ENCODE measurements around the gene TBXT. TPM values are rescaled to one million over a fixed set of nuclear protein-coding genes. Genes with fewer than 3 reads are reported as not detected.
"Not testable (repeated sequence)": the region's sequence is repeated elsewhere in the genome, so short reads cannot be mapped to it uniquely, and the experiment has no call there.

Gene TBXT
- total RNA-seq, 1 experiment from 2014 or later: not detected

GRCh38 chr6:166176106-166176505, 8.5 kb upstream of the TBXT start:
- H3K27me3 Mint-ChIP-seq (ENCODE audit: insufficient read depth, unreplicated experiment): peaks cover 10% of the 10 kb centered on the region
- no TSS peak for BruUV-seq (replicated peaks)
- H3K4me1 Mint-ChIP-seq (ENCODE audit: insufficient read depth, unreplicated experiment): no peaks in the 10 kb centered on the region
- ChIA-PET POLR2A (no interaction called here), CTCF (no interaction called here)
- H3K36me3 Mint-ChIP-seq (ENCODE audit: insufficient read depth, unreplicated experiment): no peaks in the 10 kb centered on the region
- no peak for DNase-seq (ENCODE audit: unreplicated experiment)
- H3K27ac Mint-ChIP-seq (ENCODE audit: low read depth, unreplicated experiment): no peak overlapping the region
- H3K9me3 Mint-ChIP-seq (ENCODE audit: unreplicated experiment): no peaks in the 10 kb centered on the region
- no peak overlapping the region for H3K4me3 Mint-ChIP-seq (ENCODE audit: unreplicated experiment)
- intact Hi-C loops (cut with micrococcal nuclease): no loop called here
- no peak for TF ChIP-seq CTCF (IDR thresholded peaks at IDR 0.05; ENCODE audit: unreplicated experiment)

GRCh38 chr6:166175093-166175492, 7.4 kb upstream of the TBXT start:
- H3K4me3 Mint-ChIP-seq (ENCODE audit: unreplicated experiment); intact Hi-C loops (cut with micrococcal nuclease); DNase-seq (ENCODE audit: unreplicated experiment); H3K27ac Mint-ChIP-seq (ENCODE audit: low read depth, unreplicated experiment); POLR2A ChIA-PET; H3K4me1 Mint-ChIP-seq (ENCODE audit: insufficient read depth, unreplicated experiment); CTCF ChIA-PET; H3K27me3 Mint-ChIP-seq (ENCODE audit: insufficient read depth, unreplicated experiment); H3K9me3 Mint-ChIP-seq (ENCODE audit: unreplicated experiment); H3K36me3 Mint-ChIP-seq (ENCODE audit: insufficient read depth, unreplicated experiment); BruUV-seq (replicated peaks): not testable (repeated sequence)

- H3K4me3 Mint-ChIP-seq (ENCODE audit: unreplicated experiment): no peak overlapping the region
- CTCF ChIA-PET: interaction anchor here (0.6 kb wide), 1 partner anchor 97 kb away, joined by 4 read pairs; no protein-coding TSS in a partner anchor
- intact Hi-C loops (cut with micrococcal nuclease): no loop called here
- no peaks in the 10 kb centered on the region for H3K4me1 Mint-ChIP-seq (ENCODE audit: insufficient read depth, unreplicated experiment)
- POLR2A ChIA-PET: no interaction called here
- TF ChIP-seq CTCF (IDR thresholded peaks at IDR 0.05; ENCODE audit: unreplicated experiment): no peak
- DNase-seq (ENCODE audit: unreplicated experiment): no peak
- BruUV-seq (replicated peaks): no TSS peak
- no peaks in the 10 kb centered on the region for H3K27me3 Mint-ChIP-seq (ENCODE audit: insufficient read depth, unreplicated experiment)
- H3K36me3 Mint-ChIP-seq (ENCODE audit: insufficient read depth, unreplicated experiment): no peaks in the 10 kb centered on the region
- H3K9me3 Mint-ChIP-seq (ENCODE audit: unreplicated experiment): no peaks in the 10 kb centered on the region
- H3K27ac Mint-ChIP-seq (ENCODE audit: low read depth, unreplicated experiment): no peak overlapping the region
Observed at GRCh38 chr6:166174031-166174430, 6.4 kb upstream of the TBXT start.

- TF ChIP-seq CTCF (IDR thresholded peaks at IDR 0.05; ENCODE audit: unreplicated experiment): no peak
- CTCF ChIA-PET: interaction anchor here (0.6 kb wide), 1 partner anchor 97 kb away, joined by 4 read pairs; no protein-coding TSS in a partner anchor
- H3K27ac Mint-ChIP-seq (ENCODE audit: low read depth, unreplicated experiment): no peak overlapping the region
- no peaks in the 10 kb centered on the region for H3K36me3 Mint-ChIP-seq (ENCODE audit: insufficient read depth, unreplicated experiment)
- no peaks in the 10 kb centered on the region for H3K4me1 Mint-ChIP-seq (ENCODE audit: insufficient read depth, unreplicated experiment)
- H3K9me3 Mint-ChIP-seq (ENCODE audit: unreplicated experiment): no peaks in the 10 kb centered on the region
- no TSS peak for BruUV-seq (replicated peaks)
- peak; percentile 18 for DNase-seq (ENCODE audit: unreplicated experiment)
- POLR2A ChIA-PET: no interaction called here
- no peak overlapping the region for H3K4me3 Mint-ChIP-seq (ENCODE audit: unreplicated experiment)
- intact Hi-C loops (cut with micrococcal nuclease): no loop called here
- H3K27me3 Mint-ChIP-seq (ENCODE audit: insufficient read depth, unreplicated experiment): no peaks in the 10 kb centered on the region
Observed at GRCh38 chr6:166173281-166173951, 5.8 kb upstream of the TBXT start.

GRCh38 chr6:166172546-166172945, 4.9 kb upstream of the TBXT start:
- H3K4me1 Mint-ChIP-seq (ENCODE audit: insufficient read depth, unreplicated experiment): no peaks in the 10 kb centered on the region
- intact Hi-C loops (cut with micrococcal nuclease): no loop called here
- no peak overlapping the region for H3K4me3 Mint-ChIP-seq (ENCODE audit: unreplicated experiment)
- no peaks in the 10 kb centered on the region for H3K36me3 Mint-ChIP-seq (ENCODE audit: insufficient read depth, unreplicated experiment)
- no peak overlapping the region for H3K27ac Mint-ChIP-seq (ENCODE audit: low read depth, unreplicated experiment)
- H3K27me3 Mint-ChIP-seq (ENCODE audit: insufficient read depth, unreplicated experiment): no peaks in the 10 kb centered on the region
- ChIA-PET CTCF (no interaction called here), POLR2A (no interaction called here)
- no peak for DNase-seq (ENCODE audit: unreplicated experiment)
- no peak for TF ChIP-seq CTCF (IDR thresholded peaks at IDR 0.05; ENCODE audit: unreplicated experiment)
- no peaks in the 10 kb centered on the region for H3K9me3 Mint-ChIP-seq (ENCODE audit: unreplicated experiment)
- no TSS peak for BruUV-seq (replicated peaks)

Measured in MCF 10A (cell line).